Measurements from ENCODE around the gene THAP8.
A peak's percentile ranks its signal among the peaks of the same experiment; 100 is the strongest.
"Not testable (repeated sequence)": the region's sequence is repeated elsewhere in the genome, so short reads cannot be mapped to it uniquely, and the experiment has no call there.

The THAP8 gene

DNA sequence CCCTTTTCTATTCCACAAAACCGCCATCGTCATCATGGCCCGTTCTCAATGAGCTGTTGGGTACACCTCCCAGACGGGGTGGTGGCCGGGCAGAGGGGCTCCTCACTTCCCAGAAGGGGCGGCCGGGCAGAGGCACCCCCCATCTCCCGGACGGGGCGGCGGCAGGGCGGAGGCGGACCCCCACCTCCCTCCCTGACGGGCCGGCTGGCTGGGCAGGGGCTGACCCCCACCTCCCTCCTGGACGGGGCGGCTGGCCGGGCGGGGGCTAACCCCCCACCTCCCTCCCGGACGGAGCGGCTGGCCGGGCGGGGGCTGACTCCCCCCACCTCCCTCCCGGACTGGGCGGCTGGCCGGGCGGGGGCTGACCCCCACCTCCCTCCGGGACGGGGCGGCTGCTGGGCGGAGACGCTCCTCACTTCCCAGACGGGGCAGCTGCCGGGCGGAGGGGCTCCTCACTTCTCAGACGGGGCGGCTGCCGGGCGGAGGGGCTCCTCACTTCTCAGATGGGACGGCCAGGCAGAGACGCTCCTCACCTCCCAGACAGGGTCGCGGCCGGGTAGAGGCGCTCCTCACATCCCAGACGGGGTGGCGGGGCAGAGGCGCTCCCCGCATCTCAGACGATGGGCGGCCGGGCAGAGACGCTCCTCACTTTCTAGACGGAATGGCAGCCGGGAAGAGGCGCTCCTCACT lies 14.9 kb upstream of the THAP8 start:
- not testable (repeated sequence) for DNase-seq (ENCODE audit: low spot score)

DNA sequence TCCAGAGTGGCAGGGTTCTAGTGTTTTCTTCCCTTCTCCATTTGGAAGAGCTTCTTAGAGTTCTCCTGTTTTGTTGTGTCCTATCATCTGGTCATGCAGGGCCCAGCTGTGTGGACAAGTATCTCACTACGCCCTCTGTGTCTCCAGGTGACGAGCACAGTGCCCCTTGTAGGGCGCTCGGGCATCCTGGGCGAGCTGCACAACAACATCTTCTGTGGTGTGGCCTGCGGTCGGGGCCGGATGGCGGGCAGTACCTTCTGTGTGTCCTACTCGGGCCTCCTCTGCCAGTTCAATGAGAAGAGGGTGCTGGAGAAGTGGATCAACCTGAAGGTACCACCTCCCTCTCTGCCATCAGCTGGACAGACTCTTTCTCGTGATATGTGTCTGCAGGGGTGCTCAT lies 13.6 kb upstream of the THAP8 start:
- DNase-seq (ENCODE audit: low spot score): no peak

DNA sequence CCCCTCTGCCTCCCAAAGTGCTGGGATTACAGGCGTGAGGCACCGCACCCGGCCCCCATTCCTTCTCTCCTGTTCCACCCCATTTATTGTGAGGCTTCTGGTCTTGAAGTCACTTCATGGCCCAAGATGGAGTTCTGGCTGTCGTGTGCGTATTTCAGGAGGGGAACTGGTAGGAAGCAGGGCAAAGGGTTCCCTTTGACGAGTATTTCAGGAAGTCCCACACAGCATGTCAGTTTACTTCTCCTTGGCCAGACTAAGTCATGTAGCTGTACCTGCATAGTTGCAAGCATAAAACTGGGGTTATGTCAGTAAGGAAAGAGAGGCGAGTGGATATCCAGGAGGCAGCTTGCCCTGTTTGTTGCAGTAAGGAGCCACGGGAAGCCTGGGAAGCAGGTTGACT lies 10.7 kb upstream of the THAP8 start:
- no peak for DNase-seq (ENCODE audit: low spot score)

DNA sequence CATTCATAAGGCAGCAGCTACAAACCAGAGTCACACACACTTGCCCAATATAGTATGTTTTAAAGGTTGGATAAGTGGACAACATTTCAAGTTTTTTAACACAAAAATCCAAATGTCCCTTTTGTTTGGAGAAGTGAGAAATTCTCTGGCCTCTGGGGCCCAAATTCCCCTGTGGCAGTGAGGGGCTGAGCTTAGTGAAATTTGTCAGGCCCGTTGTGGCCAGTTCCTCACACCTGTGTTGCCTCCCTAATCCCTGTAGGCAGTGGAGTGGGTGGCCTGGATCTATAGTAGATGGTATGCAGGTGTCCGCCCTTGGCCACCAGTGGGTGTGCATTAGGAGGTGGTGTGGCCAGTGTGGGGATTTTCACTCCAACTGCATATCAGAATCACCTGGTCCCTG lies 7.3 kb upstream of the THAP8 start:
- DNase-seq (ENCODE audit: low spot score): no peak

GRCh38 chr19:36060430-36060829 lies 6.3 kb upstream of the THAP8 start:
- DNase-seq (ENCODE audit: low spot score): peak; percentile 37

DNA sequence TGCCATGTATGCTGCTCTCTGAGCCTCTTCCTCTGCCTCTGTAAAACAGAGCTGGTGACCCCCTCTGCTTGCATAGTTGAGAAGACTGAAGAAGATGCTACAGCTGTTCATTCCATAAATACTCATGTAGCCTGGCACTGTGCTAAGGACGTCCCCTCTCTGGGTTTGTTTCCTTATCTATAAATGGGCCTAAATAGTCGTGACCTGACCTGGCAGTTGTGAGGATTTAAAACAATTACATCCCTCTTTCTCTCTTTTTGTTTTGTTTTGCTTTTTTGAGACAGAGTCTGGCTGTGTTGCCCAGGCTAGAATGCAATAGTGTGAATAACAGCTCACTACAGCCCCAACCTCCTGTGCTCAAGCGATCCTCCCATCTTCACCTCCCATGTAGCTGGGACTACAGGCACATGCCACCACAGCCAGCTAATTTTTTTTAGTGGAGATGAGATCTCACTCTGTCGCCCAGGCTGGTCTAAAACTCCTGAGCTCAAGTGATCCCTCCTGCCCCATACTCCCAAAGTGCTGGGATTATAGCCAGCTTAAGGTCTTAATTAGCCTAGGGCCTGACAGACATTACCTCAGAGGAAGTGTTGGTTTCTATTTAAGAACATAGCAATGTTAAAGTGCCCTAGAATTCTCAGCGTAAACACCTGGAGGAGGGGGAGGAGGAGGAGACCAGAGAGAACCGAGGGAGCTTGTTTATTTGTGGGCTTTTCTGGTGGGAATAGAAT lies 5.3 kb upstream of the THAP8 start:
- DNase-seq (ENCODE audit: low spot score): no peak

- DNase-seq (ENCODE audit: low spot score): no peak
Observed at GRCh38 chr19:36058481-36059179, 4.5 kb upstream of the THAP8 start.

- peak; percentile 99 for DNase-seq (ENCODE audit: low spot score)
Observed at GRCh38 chr19:36054733-36055686, 925 bp upstream of the THAP8 start, which contains the start of gene WDR62. Gene WDR62 (plus strand): TSS chr19:36054897. CDS start chr19:36054972, 75 bp downstream.

GRCh38 chr19:36051637-36052036 lies 2.4 kb downstream of the THAP8 start:
- DNase-seq (ENCODE audit: low spot score): no peak

GRCh38 chr19:36051236-36051635 lies 2.8 kb downstream of the THAP8 start:
- DNase-seq (ENCODE audit: low spot score): no peak

- no peak for DNase-seq (ENCODE audit: low spot score)
Observed at GRCh38 chr19:36049080-36049698, 4.9 kb downstream of the THAP8 start.

DNA sequence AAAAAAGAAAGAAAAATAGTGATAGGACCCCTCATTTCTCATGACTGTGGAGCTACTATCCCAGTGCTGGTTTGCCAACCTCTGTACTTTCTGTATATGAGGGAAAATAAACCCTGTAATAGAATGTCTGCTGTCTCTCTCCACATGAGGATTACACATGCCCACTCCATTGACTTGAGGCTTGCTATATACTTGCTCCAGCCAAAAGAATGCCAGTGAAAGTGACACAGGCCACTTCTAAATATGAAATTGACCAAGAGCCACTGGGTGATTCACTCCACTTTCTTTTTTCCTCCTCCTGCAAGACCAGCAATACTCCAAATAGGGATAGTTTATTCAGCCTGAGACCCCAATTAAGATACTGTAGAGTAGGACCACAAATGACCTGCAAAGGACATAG lies 6.2 kb downstream of the THAP8 start:
- no peak for DNase-seq (ENCODE audit: low spot score)

DNA sequence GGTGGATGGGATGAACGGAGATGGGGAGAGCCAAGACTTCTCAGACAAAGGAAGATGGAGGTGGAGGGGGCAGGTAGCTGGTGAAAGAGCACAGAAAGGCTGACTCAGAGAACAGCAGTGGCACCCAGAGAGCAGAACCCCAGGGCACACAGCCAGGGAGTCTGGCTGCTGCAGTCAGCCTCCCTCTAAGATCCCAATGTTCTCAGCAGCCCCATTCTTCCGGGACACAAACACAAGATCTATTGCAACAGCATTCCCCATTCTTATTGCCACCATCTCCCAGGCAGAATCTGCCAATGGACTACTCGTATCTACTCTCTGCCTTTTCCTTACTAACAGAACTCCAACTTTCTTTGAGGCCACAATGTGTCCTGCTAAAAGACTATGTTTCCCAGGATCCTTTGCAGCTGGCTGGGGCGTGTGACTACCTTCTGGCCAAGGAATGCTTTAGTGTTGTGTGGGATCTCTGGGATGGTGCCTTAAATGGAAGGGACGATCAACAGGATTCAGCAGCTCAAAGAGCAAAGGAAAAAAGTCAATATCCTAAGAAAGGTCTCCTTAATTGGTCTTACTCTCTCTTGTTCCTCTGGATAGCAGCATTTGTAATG lies 7.5 kb downstream of the THAP8 start:
- no peak for DNase-seq (ENCODE audit: low spot score)

DNA sequence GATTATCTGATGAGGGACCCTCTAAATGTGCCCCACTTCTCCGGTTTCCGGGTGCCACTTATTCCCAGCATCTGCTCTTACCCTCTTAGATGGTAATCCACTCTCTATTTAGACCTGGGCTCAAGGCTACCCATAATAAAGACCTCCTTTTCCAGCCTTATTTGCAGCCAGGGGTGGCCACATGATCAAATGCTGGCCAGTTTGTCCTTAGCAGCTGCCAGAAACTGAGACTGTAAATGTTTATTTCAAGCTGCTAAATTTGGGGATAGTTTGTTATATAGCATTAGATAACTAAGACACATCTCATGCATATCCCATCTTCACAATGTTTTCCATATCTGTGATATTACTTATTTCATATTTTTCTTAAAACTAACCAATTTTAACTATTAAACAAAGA lies 10.1 kb downstream of the THAP8 start:
- DNase-seq (ENCODE audit: low spot score): no peak

GRCh38 chr19:36041831-36042230 lies 12.3 kb downstream of the THAP8 start:
- DNase-seq (ENCODE audit: low spot score): no peak

DNA sequence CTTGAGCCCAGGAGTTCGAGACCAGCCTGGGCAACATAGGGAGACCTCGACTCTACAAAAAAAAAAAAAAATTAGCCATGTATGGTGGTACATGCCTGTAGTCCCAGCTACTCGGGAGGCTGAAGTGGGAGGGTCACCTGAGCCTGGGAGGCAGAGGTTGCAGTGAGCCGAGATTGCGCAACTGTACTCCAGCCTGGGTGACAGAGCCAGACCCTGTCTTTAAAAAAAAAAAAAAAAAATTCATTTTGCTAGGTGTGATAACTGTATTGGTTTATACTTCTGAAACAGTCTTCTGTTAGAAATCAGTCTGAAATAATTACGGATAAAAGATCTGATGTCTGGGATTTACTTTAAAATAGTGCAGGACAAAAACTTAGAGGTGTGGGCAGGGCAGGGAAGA lies 13.0 kb downstream of the THAP8 start:
- not testable (repeated sequence) for DNase-seq (ENCODE audit: low spot score)

DNA sequence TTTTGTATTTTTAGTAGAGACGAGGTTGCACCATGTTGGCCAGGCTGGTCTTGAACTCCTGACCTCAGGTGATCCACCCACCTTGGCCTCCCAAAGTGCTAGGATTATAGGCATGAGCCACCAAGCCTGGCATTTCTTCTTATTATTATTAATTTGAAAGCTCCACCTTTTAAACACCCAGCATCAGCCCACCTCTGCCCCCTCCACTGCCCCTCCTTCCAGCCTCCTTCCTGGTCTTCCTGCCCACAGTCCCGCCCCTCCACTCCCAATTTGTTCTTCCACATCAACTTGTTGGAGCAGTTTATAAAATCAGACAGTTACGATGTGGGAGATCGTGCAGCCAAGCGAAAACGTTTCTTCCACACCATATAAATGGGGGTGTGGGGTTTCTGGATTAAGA lies 13.6 kb downstream of the THAP8 start:
- DNase-seq (ENCODE audit: low spot score): no peak

DNA sequence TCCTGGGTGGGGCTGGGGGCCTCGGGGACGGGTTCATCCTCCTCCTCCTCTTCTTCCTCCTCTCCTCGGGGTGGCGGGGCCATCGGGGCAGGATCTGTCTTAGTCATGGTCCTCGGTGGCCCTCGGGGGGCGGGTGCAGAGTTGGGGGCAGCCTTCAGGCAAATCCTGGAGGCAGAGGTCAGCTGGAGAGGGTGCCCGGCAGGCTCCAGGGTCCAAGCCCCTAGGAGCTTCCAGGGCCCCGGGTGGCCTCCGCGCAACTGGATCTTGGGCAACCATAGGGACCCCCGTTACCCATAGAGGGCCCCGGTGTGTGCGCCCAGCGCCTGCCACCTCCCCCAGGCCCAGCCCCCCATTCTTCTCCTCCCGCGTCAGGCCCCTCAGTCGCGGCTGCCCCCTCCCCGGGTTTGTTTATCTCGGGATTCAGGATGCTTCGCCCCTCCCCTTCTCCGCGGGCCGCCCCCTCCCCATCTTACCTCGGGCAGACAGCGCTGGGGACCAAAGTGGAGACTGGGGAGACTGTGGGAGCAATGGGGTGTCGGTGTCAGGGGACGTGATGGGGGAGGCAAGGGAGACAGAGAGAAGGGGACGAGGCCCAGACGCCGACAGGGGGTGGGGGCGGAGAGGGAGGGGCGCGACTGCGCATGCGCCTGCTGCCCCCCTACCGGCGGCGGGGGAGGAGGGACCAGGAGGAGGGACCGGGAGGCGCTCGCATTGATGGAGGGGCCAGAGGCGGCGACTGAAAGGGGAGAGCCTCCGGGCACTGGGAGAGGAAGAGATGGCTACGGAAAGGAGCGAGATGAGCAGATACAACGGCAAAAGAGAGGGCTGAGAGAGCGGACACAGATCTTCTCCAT lies 21.6 kb downstream of the THAP8 start, which contains the start of gene CLIP3:
CLIP3 (minus strand) TSS at position 623 of the 854 bp plus-strand sequence; CDS start at position 107, 516 bp downstream.
- peak; percentile 83 for DNase-seq (ENCODE audit: low spot score)

GRCh38 chr19:36031308-36031707 lies 22.8 kb downstream of the THAP8 start:
- DNase-seq (ENCODE audit: low spot score): no peak
